Renal pelvis (tissue), 3 donors: Measurements from ENCODE around the gene RIBC1. TPM values are rescaled to one million over a fixed set of nuclear protein-coding genes. Genes with fewer than 3 reads are reported as not detected.

Experiments used
- polyA plus RNA-seq, 3 donors: library from polyadenylated mRNA; unstranded; fragments of 120-200 nt; gene quantifications; one replicate each; pipeline ENCODE4 v1.2.1, GENCODE V29; 2013; ENCODE audit not compliant: insufficient read length in 3 of 3

RIBC1 gene
- polyA plus RNA-seq, 3 donors = 4.9 to 5.6 (median 5.0) TPM

Other genes with a start within 250 kb of the RIBC1 start
- gene KDM5C, start 197.7 kb upstream of the RIBC1 start, polyA plus RNA-seq = 100 to 1,000 TPM in 1 of 3 donors, 10 to 100 TPM in 2; 69.3 to 113 (median 80.1) TPM
- 10 to 100 TPM; 15.0 to 20.5 (median 18.9) TPM for gene IQSEC2, start 141.3 kb upstream of the RIBC1 start, polyA plus RNA-seq
- 100 to 1,000 TPM; 108 to 134 (median 115) TPM for gene SMC1A, start 219 bp upstream of the RIBC1 start, polyA plus RNA-seq
- gene HSD17B10, start 11.5 kb downstream of the RIBC1 start, polyA plus RNA-seq = 100 to 1,000 TPM; 110 to 118 (median 112) TPM